Measurements from ENCODE around the gene RXRB.

The RXRB gene

DNA sequence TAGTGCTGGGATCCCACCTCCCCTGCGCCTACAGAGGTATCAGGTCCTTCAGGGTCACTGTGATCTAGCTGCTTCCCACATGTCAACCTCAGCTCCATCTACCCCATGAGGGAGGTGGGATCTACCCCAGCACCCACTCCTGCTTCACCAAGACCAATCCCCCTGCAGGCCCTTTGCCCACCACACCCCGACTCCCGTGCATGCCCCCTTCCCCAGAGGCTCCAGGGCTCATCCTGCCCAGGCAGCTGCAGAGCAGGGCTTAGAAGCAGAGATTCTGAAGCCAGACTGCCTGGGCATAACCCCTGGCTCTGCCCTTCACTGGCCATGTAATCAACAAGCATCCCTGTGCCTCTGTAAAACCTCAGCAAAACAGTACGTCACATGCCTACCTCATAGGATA, 25.7 kb downstream of the RXRB start:
- H3K4me2 ChIP-seq (ENCODE audit: low read length), result no peak overlapping the region
- H2AFZ ChIP-seq (ENCODE audit: low read length), result no peak overlapping the region
- no peak overlapping the region for H3K9ac ChIP-seq (ENCODE audit: low read length)
- H3K27ac ChIP-seq (ENCODE audit: low read depth, low read length, poor library complexity, severe bottlenecking), result no peak overlapping the region
- no peaks in the 10 kb centered on the region for H3K36me3 ChIP-seq (ENCODE audit: insufficient read depth, low read length)
- no peak overlapping the region for H3K4me3 ChIP-seq (ENCODE audit: low read depth, low read length, poor library complexity, severe bottlenecking)
- H3K9me3 ChIP-seq (ENCODE audit: low read length), result no peaks in the 10 kb centered on the region
- 0 out of 2 replicates have a peak, but pooled peaks cover 7% of the 10 kb centered on the region for H3K27me3 ChIP-seq (ENCODE audit: insufficient read depth, low read length)
- no peaks in the 10 kb centered on the region for H3F3A ChIP-seq (ENCODE audit: insufficient read depth, low read length)
- no peaks in the 10 kb centered on the region for H3K9me2 ChIP-seq (ENCODE audit: low read depth, low read length)
- no peaks in the 10 kb centered on the region for H3K4me1 ChIP-seq (ENCODE audit: insufficient read depth, low read length, severe bottlenecking)
- TF ChIP-seq, protein P1, sequence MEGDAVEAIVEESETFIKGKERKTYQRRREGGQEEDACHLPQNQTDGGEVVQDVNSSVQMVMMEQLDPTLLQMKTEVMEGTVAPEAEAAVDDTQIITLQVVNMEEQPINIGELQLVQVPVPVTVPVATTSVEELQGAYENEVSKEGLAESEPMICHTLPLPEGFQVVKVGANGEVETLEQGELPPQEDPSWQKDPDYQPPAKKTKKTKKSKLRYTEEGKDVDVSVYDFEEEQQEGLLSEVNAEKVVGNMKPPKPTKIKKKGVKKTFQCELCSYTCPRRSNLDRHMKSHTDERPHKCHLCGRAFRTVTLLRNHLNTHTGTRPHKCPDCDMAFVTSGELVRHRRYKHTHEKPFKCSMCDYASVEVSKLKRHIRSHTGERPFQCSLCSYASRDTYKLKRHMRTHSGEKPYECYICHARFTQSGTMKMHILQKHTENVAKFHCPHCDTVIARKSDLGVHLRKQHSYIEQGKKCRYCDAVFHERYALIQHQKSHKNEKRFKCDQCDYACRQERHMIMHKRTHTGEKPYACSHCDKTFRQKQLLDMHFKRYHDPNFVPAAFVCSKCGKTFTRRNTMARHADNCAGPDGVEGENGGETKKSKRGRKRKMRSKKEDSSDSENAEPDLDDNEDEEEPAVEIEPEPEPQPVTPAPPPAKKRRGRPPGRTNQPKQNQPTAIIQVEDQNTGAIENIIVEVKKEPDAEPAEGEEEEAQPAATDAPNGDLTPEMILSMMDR (IDR thresholded peaks at IDR 0.05; ENCODE audit: low read length), result no peak
- no peak for TF ChIP-seq EZH2 (IDR thresholded peaks at IDR 0.05; ENCODE audit: borderline replicate concordance, low read length)
- H4K20me1 ChIP-seq (ENCODE audit: insufficient read depth, low read length), result no peaks in the 10 kb centered on the region
- no peaks in the 10 kb centered on the region for H3K79me2 ChIP-seq (ENCODE audit: insufficient read depth, low read length)

DNA sequence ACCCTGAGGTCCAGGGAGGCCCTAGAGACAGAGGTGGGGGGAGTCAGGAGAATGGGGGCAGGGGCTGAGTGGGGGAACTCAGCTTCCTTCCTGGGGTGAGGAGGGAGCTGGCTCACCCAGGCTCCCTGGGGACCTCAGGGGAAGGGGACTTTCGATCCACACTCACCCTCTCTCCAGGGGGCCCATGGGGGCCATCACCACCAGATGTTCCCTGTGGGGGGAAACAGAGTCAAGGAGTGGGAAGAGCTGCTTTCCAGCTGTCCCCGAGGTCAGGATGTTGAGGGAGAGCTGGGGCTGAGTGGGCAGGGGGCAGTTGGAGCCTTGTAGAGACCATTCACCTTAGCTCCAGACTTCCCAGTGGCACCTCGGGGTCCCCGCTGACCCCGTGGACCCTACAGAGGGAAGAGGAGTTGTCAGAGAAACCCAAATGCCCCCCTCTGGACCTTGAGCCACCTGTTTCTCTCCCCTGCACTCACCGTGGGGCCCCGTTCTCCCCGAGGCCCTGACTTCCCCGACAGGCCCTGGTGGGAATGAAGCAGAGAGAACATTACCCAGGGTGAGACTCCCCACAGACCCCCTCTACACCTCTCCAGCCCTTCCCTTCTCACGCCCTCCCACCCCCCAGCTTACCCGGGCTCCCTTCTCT, 26.8 kb downstream of the RXRB start:
- H3K79me2 ChIP-seq (ENCODE audit: insufficient read depth, low read length), result no peaks in the 10 kb centered on the region
- H3F3A ChIP-seq (ENCODE audit: insufficient read depth, low read length), result no peaks in the 10 kb centered on the region
- H3K9me3 ChIP-seq (ENCODE audit: low read length), result no peaks in the 10 kb centered on the region
- H4K20me1 ChIP-seq (ENCODE audit: insufficient read depth, low read length), result no peaks in the 10 kb centered on the region
- H3K4me3 ChIP-seq (ENCODE audit: low read depth, low read length, poor library complexity, severe bottlenecking), result no peak overlapping the region
- no peaks in the 10 kb centered on the region for H3K4me1 ChIP-seq (ENCODE audit: insufficient read depth, low read length, severe bottlenecking)
- H3K9ac ChIP-seq (ENCODE audit: low read length), result no peak overlapping the region
- no peak overlapping the region for H3K4me2 ChIP-seq (ENCODE audit: low read length)
- TF ChIP-seq EZH2 (IDR thresholded peaks at IDR 0.05; ENCODE audit: borderline replicate concordance, low read length), result no peak
- TF ChIP-seq, protein P1 (IDR thresholded peaks at IDR 0.05; ENCODE audit: low read length), result no peak
- H2AFZ ChIP-seq (ENCODE audit: low read length), result no peak overlapping the region
- H3K27me3 ChIP-seq (ENCODE audit: insufficient read depth, low read length), result 0 out of 2 replicates have a peak, but pooled peaks cover 7% of the 10 kb centered on the region
- H3K27ac ChIP-seq (ENCODE audit: low read depth, low read length, poor library complexity, severe bottlenecking), result no peak overlapping the region
- H3K9me2 ChIP-seq (ENCODE audit: low read depth, low read length), result no peaks in the 10 kb centered on the region
- H3K36me3 ChIP-seq (ENCODE audit: insufficient read depth, low read length), result no peaks in the 10 kb centered on the region

DNA sequence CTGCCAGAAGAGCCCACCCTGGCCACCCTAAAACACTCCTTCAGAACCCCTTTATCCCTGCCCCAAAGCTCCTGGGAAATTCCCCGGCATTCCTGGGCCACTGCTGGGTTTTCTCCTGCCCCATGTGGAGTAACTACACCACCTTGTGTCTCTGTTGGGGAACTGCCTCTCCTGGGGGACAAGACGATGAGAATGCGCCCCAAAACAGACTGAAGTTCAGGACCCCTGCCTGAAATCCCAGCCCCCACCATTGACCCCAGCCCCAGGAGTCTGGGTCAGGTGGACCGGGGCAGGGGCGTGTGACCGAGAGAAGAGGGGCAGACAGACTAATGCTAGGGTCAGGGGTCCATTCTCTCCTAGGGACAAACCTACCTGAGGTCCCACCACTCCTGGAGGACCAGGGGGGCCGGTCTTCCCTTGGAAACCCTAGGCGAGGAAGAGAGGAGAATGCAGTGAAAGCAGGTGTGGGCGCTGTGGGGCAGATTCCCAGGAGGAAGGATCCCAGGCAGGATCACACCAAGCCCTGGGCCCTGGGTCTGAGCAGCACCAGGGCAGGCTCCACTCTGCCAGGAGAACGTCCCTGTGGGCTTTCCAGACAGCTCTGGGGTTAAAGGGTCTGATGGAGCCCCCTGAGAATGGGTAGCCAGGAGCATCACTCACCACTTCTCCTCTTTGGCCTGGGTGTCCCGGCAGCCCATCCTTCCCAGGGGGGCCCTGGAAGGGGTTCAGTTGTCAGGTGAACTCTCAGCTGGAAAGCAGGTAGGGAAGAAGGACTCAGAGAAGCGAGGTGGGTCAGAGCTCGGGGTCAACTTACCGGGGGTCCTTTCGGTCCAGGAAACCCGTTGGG, 27.6 kb downstream of the RXRB start:
- H3K4me2 ChIP-seq (ENCODE audit: low read length), result no peak overlapping the region

More for the DNA sequence above, 27.6 kb downstream of the RXRB start:
- Histone ChIP-seq H3K27me3 (ENCODE audit: insufficient read depth, low read length) (0 out of 2 replicates have a peak, but pooled peaks cover 7% of the 10 kb centered on the region), H3K79me2 (ENCODE audit: insufficient read depth, low read length) (no peaks in the 10 kb centered on the region), H3K9me3 (ENCODE audit: low read length) (no peaks in the 10 kb centered on the region), H3K4me3 (ENCODE audit: low read depth, low read length, poor library complexity, severe bottlenecking) (no peak overlapping the region), H3F3A (ENCODE audit: insufficient read depth, low read length) (no peaks in the 10 kb centered on the region), H3K36me3 (ENCODE audit: insufficient read depth, low read length) (no peaks in the 10 kb centered on the region), H3K4me1 (ENCODE audit: insufficient read depth, low read length, severe bottlenecking) (no peaks in the 10 kb centered on the region), H3K27ac (ENCODE audit: low read depth, low read length, poor library complexity, severe bottlenecking) (no peak overlapping the region), H3K9ac (ENCODE audit: low read length) (no peak overlapping the region), H3K9me2 (ENCODE audit: low read depth, low read length) (no peaks in the 10 kb centered on the region), H2AFZ (ENCODE audit: low read length) (no peak overlapping the region), H4K20me1 (ENCODE audit: insufficient read depth, low read length) (no peaks in the 10 kb centered on the region)
- TF ChIP-seq, protein P1 (IDR thresholded peaks at IDR 0.05; ENCODE audit: low read length), result peak; percentile 54
- no peak for TF ChIP-seq EZH2 (IDR thresholded peaks at IDR 0.05; ENCODE audit: borderline replicate concordance, low read length)
